Measurements from ENCODE around the gene MAST4.

Gene MAST4

DNA sequence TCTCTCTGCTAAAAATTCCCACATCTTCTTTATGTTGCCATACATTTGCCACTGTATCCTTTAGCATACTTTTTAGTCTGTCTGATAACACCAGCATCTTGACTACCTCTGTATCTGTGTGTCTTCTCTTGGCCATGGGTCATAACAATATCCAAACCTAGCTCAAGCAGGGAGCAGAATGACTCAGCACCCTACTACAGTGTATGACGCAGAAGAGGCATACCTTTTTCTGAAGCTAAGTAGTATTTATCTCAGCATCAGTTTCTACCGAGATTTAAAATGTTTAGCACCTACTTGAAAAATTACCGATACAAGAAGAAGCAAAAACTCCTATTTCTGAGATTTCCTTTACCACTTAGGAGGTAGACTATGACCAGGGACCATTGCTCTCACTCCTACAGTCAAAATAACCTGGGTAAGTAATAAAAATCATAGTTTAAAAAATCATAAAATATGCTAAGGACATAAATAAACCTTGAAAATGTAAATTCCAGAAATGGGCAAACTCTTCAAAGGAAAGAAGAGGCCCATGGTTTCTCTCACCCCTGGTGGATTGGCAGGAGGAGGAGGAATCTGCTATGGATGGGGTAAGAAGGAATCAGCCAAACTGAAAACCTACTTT is 286.5 kb downstream of the MAST4 start:
- H3K36me3 ChIP-seq (ENCODE audit: control insufficient read depth, low read length), result no peaks in the 10 kb centered on the region
- no peaks in the 10 kb centered on the region for H3F3A ChIP-seq (ENCODE audit: control insufficient read depth, insufficient read depth)
- no peak overlapping the region for H3K4me2 ChIP-seq (ENCODE audit: low read length)
- TF ChIP-seq EZH2phosphoT487 (IDR thresholded peaks at IDR 0.05; ENCODE audit: borderline replicate concordance, low read length), result no peak
- no peak for TF ChIP-seq CTCF (IDR thresholded peaks at IDR 0.05; ENCODE audit: low read depth, low read length, poor library complexity, severe bottlenecking)
- H3K79me2 ChIP-seq (ENCODE audit: control insufficient read depth, low read length), result no peaks in the 10 kb centered on the region
- H4K20me1 ChIP-seq (ENCODE audit: control insufficient read depth, insufficient read depth, low read depth, low read length), result no peaks in the 10 kb centered on the region
- H3K27me3 ChIP-seq (ENCODE audit: control insufficient read depth, low read length), result peaks cover 2% of the 10 kb centered on the region; the same call in 1 of the 2 replicates
- H3K9me3 ChIP-seq (ENCODE audit: control insufficient read depth, insufficient read depth, low read length), result no peaks in the 10 kb centered on the region
- no peak overlapping the region for H3K4me3 ChIP-seq (ENCODE audit: low read length)
- H3K4me1 ChIP-seq (ENCODE audit: control insufficient read depth, low read length), result no peaks in the 10 kb centered on the region
- no peak overlapping the region for H3K27ac ChIP-seq (ENCODE audit: low read depth, low read length)
- H3K9me2 ChIP-seq (replicated peaks; ENCODE audit: control insufficient read depth, low read length), result no peaks in the 10 kb centered on the region

- Histone ChIP-seq H3K27ac (ENCODE audit: low read depth, low read length) (no peak overlapping the region), H4K20me1 (ENCODE audit: control insufficient read depth, insufficient read depth, low read depth, low read length) (no peaks in the 10 kb centered on the region), H3K9me3 (ENCODE audit: control insufficient read depth, insufficient read depth, low read length) (no peaks in the 10 kb centered on the region), H3K4me1 (ENCODE audit: control insufficient read depth, low read length) (no peaks in the 10 kb centered on the region), H3K9me2 (replicated peaks; ENCODE audit: control insufficient read depth, low read length) (no peaks in the 10 kb centered on the region), H3K79me2 (ENCODE audit: control insufficient read depth, low read length) (no peaks in the 10 kb centered on the region), H3K4me3 (ENCODE audit: low read length) (no peak overlapping the region), H3K4me2 (ENCODE audit: low read length) (no peak overlapping the region), H3F3A (ENCODE audit: control insufficient read depth, insufficient read depth) (no peaks in the 10 kb centered on the region), H3K36me3 (ENCODE audit: control insufficient read depth, low read length) (no peaks in the 10 kb centered on the region), H3K27me3 (ENCODE audit: control insufficient read depth, low read length) (peaks cover 2% of the 10 kb centered on the region; the same call in 1 of the 2 replicates)
- TF ChIP-seq EZH2phosphoT487 (IDR thresholded peaks at IDR 0.05; ENCODE audit: borderline replicate concordance, low read length), result no peak
- TF ChIP-seq CTCF (IDR thresholded peaks at IDR 0.05; ENCODE audit: low read depth, low read length, poor library complexity, severe bottlenecking), result no peak
Measured at GRCh38 chr5:66884564-66885243, 288.5 kb downstream of the MAST4 start.

DNA sequence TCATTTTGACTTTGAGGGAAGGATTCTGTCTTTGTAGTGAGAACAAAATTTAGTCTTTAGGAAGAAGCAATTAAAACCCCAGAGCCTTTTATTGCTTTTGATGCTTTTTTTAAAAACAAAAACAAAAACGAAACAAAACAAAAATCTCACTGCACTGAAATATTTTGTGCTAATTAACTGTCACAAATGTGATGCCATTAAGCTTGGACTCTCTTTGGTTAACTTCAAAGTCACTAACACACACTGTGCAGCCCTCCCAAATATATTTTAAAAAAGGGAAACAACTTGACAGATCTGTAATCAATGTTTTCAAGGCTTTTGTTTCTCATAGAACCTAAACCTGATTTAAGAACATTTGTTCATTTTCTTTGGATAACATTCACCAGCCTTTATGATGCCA is 290.7 kb downstream of the MAST4 start:
- H3K4me3 ChIP-seq (ENCODE audit: low read length), result no peak overlapping the region
- H3K27ac ChIP-seq (ENCODE audit: low read depth, low read length), result no peak overlapping the region
- H3K9me2 ChIP-seq (replicated peaks; ENCODE audit: control insufficient read depth, low read length), result no peaks in the 10 kb centered on the region
- TF ChIP-seq EZH2phosphoT487 (IDR thresholded peaks at IDR 0.05; ENCODE audit: borderline replicate concordance, low read length) (no peak), CTCF (IDR thresholded peaks at IDR 0.05; ENCODE audit: low read depth, low read length, poor library complexity, severe bottlenecking) (no peak)
- no peaks in the 10 kb centered on the region for H3K9me3 ChIP-seq (ENCODE audit: control insufficient read depth, insufficient read depth, low read length)
- H3K36me3 ChIP-seq (ENCODE audit: control insufficient read depth, low read length), result no peaks in the 10 kb centered on the region
- no peak overlapping the region for H3K4me2 ChIP-seq (ENCODE audit: low read length)
- H3K27me3 ChIP-seq (ENCODE audit: control insufficient read depth, low read length), result no peaks in the 10 kb centered on the region
- H4K20me1 ChIP-seq (ENCODE audit: control insufficient read depth, insufficient read depth, low read depth, low read length), result no peaks in the 10 kb centered on the region
- H3F3A ChIP-seq (ENCODE audit: control insufficient read depth, insufficient read depth), result no peaks in the 10 kb centered on the region
- H3K79me2 ChIP-seq (ENCODE audit: control insufficient read depth, low read length), result no peaks in the 10 kb centered on the region
- H3K4me1 ChIP-seq (ENCODE audit: control insufficient read depth, low read length), result no peaks in the 10 kb centered on the region

All from DOHH2 (cell line).